GM12865 (cell line): ENCODE data around the gene AZIN2.
"Not testable (repeated sequence)": the region's sequence is repeated elsewhere in the genome, so short reads cannot be mapped to it uniquely, and the experiment has no call there.

Source experiments
- DNase-seq: peaks from one replicate; pipeline ENCODE4 v3.0.0; 2010; ENCODE audit warnings: low read depth
- H3K4me3 ChIP-seq: 2 replicates; pipeline ENCODE4 v1.5.1; 2011; ENCODE audit warnings: mild to moderate bottlenecking, low read depth, low read length, control low read depth
- TF ChIP-seq, protein P1 (sequence below): IDR thresholded peaks from 2 replicates; pipeline ENCODE4 v1.5.1; 2011; ENCODE audit warnings: low read length, control low read depth, low read depth, inconsistent platforms; ENCODE audit not compliant: insufficient read depth; ENCODE audit errors: missing control alignments

AZIN2 gene

DNA sequence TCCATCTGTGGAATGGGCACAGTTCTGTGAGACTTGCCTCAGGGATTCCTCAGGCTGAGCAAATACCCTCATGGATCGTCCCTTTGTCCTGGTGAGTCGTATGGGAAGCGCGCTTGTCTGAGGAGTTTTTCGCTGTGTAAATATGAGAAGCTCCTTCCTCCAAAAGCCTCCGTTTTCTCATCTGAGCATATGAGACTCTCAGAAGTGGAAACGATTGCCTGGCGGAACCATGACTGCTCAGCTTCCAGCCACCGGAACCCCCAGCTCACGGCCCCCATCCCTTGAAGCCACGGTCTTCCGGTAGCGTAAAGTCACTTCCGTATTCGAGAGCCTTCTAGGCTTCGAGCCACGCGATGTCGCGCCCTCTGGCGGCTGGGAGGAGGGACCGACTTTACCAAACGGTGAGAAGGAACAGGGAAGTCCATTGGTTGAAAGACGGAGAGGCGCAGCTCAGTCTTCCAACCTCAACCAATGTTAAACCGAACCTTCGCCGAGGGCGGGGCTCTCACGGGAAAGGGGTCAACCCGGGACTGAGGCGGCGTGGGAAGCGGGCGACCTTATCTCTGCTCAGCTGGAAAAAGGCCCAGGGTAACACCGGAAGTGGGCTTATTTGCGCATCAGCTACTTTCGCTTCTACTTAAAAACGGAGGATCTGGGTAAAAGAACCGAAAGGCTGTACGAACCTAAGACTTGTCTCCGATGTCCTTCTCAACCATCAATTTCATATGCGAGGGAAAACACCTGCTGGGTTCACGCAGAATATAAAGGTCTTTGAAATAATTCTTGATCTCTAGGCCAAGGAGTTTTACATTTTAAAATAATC, 46.3 kb downstream of the AZIN2 start:
- peak overlapping the region; percentile 87 for H3K4me3 ChIP-seq
- TF ChIP-seq, protein P1, sequence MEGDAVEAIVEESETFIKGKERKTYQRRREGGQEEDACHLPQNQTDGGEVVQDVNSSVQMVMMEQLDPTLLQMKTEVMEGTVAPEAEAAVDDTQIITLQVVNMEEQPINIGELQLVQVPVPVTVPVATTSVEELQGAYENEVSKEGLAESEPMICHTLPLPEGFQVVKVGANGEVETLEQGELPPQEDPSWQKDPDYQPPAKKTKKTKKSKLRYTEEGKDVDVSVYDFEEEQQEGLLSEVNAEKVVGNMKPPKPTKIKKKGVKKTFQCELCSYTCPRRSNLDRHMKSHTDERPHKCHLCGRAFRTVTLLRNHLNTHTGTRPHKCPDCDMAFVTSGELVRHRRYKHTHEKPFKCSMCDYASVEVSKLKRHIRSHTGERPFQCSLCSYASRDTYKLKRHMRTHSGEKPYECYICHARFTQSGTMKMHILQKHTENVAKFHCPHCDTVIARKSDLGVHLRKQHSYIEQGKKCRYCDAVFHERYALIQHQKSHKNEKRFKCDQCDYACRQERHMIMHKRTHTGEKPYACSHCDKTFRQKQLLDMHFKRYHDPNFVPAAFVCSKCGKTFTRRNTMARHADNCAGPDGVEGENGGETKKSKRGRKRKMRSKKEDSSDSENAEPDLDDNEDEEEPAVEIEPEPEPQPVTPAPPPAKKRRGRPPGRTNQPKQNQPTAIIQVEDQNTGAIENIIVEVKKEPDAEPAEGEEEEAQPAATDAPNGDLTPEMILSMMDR, result peak; percentile 95
- DNase-seq, result peak; percentile 100

DNA sequence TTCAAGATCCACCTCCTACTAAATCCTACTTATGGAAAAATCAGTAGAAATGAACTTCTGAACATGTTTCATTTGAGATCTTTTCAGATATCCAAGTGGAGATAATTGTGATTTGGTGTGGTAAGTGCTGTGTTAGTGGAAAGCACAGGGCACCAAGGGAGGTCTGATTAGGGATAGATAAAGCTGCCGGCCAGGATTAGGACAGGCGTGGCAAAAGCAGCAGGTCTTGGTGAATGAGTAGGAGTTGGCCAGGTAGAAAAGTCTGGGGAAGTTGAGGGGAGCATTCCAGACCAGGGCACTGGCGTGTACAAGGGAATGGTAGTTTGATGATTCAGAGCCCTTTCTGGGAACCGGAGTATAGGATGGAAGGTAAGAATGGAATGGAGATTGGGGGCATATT, 47.8 kb downstream of the AZIN2 start:
- no peak overlapping the region for H3K4me3 ChIP-seq
- no peak for DNase-seq

DNA sequence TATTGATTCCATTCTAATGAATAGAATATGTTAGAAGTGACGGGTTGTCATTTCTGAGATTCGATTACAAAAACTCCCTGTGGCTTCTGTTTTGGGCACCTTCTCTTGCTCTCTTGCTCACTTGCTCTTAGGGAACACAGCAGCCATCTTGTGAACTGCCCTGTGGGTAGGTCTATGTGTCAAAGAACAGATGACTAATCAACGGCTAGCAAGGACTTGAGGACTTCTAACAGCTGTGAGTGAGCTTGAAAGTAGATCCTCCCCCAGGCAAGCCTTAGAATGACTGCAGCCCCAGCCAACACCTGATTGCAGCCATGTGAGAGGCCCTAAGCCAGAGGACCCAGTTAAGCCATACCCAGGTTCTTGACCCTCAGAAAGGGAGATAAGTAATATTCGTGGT, 49.3 kb downstream of the AZIN2 start:
- TF ChIP-seq, protein P1, result no peak
- peak; percentile 61 for DNase-seq
- no peak overlapping the region for H3K4me3 ChIP-seq

More for the DNA sequence above, 47.8 kb downstream of the AZIN2 start:
- TF ChIP-seq, protein P1, result no peak

GRCh38 chr1:33131191-33131590, 50.2 kb downstream of the AZIN2 start:
- no peak for DNase-seq
- no peak overlapping the region for H3K4me3 ChIP-seq
- TF ChIP-seq, protein P1, result no peak

- TF ChIP-seq, protein P1, result no peak
- no peak for DNase-seq
- no peak overlapping the region for H3K4me3 ChIP-seq
These were observed 51.6 kb downstream of the AZIN2 start for GRCh38 chr1:33132549-33132948.

DNA sequence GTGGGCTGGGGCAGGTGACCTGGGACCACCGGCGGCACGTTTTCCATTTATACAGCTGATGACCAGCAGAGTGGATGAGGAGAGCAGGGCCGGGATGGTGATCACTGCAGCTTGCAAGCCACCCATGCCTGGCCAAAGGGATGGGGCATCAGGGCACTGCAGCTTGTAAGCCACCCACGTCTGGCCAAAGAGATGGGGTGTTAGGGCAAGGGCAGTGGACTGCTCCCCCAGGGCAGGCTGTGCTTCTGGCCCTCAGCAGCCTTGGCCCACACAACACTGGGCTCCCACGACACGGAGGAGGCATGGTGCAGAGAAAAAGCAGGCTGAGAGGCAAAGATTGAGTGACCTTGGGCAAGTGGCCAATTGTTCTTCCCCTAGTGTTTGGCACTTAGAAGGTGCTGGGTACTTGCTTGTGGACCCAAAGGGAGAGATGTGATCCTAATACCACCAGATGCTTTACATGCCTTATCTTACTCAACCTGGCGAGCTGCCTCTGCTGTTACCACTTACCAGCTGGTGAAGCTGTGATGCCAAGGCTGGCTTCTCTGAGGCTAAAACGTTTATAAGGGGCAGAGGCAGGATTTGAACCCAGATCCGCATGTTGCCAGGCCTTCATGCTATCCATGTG, 52.6 kb downstream of the AZIN2 start:
- TF ChIP-seq, protein P1, result no peak
- no peak overlapping the region for H3K4me3 ChIP-seq
- DNase-seq, result no peak

DNA sequence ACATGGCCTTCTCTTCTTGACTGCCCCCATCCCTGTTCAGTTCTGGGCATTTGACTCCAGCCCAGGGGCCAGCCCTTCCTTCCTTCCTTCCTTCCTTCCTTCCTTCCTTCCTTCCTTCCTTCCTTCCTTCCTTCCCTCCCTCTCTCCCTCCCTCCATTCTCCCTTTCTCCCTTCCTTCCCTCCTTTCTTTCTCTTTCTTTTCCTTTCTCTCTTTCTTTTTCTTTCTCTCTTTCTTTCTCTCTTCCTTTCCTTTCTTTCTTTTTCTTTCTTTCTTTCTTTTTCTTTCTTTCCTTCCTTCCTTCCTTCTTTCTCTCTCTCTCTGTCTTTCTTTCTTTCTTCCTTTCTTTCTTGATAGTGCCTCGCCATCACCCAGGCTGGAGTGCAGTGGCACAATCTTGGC, 55.1 kb downstream of the AZIN2 start:
- H3K4me3 ChIP-seq, result not testable (repeated sequence)

More for the DNA sequence above, 55.1 kb downstream of the AZIN2 start:
- DNase-seq, result not testable (repeated sequence)
